AG04449 (cell line): ENCODE results near the gene SLPI.

ENCODE experiments used
- CTCF ChIA-PET: fragments of 350-600 bp; formaldehyde crosslinking; extraction: SDS; loops from one replicate; lab custom pipeline; 2021; ENCODE audit warnings: antibody characterized with exemption; lab: Yijun Ruan, JAX
- POLR2A ChIA-PET: fragments of 400-600, 350-600 bp; formaldehyde crosslinking; extraction: SDS; loops from one replicate; lab custom pipeline; 2020; ENCODE audit warnings: antibody characterized with exemption, inconsistent platforms; lab: Yijun Ruan, JAX
- DNase-seq: peaks from one replicate; pipeline ENCODE4 v3.0.0-alpha.2; 2010; ENCODE audit warnings: low read depth, low spot score
- H3K4me3 ChIP-seq: 2 replicates; pipeline ENCODE4 v1.5.1; 2011; ENCODE audit warnings: low read depth, mild to moderate bottlenecking, control low read depth, low read length
- TF ChIP-seq, protein P1 (sequence below): IDR thresholded peaks from one replicate; pipeline ENCODE4 v1.5.1; 2011; ENCODE audit warnings: mild to moderate bottlenecking, moderate library complexity, low read length, control low read depth, inconsistent platforms; ENCODE audit not compliant: insufficient read depth; ENCODE audit errors: missing control alignments

The SLPI gene, protein sequence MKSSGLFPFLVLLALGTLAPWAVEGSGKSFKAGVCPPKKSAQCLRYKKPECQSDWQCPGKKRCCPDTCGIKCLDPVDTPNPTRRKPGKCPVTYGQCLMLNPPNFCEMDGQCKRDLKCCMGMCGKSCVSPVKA

DNA sequence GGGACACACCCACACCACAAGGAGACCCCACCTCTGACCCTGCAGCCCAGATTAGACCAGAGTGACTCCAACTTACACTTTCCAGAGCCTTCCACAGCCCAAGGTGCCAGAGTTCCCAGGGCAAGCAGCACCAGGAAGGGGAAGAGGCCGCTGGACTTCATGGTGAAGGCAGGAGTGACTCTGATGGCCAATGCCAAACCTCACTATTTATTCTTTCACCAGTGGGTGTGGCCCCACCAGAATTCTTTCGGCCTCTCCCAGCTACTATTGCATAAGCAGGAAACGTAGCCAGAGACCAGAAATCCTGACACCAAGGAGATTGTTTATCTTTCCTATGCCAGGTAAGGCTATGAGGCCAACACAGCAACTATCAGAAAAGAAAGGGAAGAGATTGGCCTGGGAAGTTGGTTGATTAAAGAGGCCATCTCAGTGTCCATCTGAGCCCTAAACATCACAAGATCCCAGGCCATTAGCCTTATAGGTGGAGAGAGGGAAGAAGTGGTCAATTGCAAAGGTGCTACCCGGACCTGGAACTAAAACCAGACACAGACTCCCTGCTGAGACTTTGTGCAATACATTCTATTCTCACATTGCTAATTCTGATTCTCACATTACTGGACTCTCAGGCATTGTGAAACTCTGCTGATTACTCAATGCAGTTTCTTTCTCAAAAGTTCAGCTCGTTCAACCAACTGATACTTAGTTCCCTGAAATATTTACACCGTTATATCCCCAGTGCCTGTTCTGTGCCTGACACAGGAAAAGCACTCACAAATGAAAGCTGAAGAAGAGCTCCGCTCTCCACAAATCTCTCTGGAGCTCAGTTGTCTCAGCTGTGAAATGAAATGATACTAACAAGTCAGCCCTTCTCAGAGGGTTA, at the start of gene SLPI:
TSS of gene SLPI (minus strand) at position 182 of the 880 bp plus-strand sequence. CDS start at position 161, 21 bp downstream.
- ChIA-PET POLR2A (no interaction called here), CTCF (no interaction called here)
- H3K4me3 ChIP-seq = no peak within 1 kb of the TSS
- TF ChIP-seq, protein P1, sequence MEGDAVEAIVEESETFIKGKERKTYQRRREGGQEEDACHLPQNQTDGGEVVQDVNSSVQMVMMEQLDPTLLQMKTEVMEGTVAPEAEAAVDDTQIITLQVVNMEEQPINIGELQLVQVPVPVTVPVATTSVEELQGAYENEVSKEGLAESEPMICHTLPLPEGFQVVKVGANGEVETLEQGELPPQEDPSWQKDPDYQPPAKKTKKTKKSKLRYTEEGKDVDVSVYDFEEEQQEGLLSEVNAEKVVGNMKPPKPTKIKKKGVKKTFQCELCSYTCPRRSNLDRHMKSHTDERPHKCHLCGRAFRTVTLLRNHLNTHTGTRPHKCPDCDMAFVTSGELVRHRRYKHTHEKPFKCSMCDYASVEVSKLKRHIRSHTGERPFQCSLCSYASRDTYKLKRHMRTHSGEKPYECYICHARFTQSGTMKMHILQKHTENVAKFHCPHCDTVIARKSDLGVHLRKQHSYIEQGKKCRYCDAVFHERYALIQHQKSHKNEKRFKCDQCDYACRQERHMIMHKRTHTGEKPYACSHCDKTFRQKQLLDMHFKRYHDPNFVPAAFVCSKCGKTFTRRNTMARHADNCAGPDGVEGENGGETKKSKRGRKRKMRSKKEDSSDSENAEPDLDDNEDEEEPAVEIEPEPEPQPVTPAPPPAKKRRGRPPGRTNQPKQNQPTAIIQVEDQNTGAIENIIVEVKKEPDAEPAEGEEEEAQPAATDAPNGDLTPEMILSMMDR = no peak
- no peak for DNase-seq

DNA sequence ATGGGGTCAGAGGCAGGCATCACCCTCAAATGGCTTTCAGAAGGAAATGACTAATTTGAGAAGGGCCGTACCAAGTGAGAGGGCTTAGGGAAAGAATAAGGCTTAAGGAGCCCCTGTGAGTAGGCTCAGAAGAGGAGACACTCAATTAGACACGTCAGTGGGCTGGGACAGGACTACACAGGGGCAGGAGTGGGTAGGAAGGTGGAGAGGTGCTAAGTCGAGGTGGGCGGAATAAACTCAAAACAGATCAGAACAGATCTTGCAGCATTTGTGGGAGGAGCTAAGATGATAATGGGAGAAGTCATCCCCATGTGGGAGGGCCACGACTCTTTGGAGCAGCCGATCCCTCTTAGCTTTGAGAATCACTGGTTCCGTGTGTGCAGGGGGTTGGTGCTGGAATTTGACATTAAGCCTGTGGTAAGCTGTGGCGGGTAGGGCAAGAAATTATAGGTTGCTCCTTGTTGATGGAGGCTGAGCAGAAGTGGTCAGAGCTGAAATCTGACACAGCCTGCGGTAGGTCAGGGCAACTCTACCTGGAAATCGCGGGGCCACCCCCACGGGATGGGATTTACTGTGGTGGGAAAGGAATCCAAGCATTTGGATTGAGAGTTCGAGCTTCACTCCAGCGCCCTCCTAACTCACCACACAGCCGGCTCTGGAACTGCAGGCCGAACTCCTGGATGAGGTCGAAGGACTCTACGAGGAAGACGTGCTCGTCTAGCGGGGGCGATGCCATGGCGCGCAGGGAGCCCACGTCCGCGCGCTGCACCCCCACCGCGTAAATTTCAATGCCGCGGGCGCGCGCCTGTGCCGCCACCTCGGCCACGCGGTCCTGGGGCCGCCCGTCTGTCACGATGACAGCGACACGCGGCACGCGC, 49.5 kb upstream of the SLPI start:
- no peak for DNase-seq
- H3K4me3 ChIP-seq = no peak overlapping the region
- ChIA-PET POLR2A (no interaction called here), CTCF (interaction anchor here (0.7 to 5.9 kb wide), 8 partner anchors 9 to 467 kb away, joined by 3 to 112 read pairs (median 6); no protein-coding TSS in a partner anchor)
- TF ChIP-seq, protein P1 = no peak

DNA sequence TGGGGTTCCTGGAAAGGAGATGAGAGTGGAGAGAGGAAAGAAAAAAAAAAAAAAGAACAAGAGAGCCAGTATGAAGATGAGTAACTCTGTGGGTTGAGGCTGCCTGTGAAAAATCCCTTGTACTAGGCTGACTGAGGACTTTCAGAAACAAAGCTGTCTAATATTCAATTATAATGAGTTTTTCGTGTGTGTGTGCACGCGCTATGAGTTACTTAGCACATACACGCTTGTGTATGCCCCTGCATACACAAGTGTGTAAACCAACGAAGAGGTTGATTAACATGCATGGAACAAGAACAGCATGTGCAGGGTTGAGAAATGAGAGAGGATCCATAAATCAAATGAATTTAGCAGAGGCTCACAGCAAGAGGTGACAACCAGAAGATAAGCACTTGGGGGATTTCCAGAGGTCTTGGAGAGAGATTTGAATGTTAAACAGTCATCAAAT, 47.5 kb upstream of the SLPI start:
- CTCF ChIA-PET = interaction anchor here (0.6 to 5.9 kb wide), 7 partner anchors 9 to 554 kb away, joined by 3 to 112 read pairs (median 5); no protein-coding TSS in a partner anchor
- no peak overlapping the region for H3K4me3 ChIP-seq
- POLR2A ChIA-PET = no interaction called here
- DNase-seq = no peak
- TF ChIP-seq, protein P1 = no peak

DNA sequence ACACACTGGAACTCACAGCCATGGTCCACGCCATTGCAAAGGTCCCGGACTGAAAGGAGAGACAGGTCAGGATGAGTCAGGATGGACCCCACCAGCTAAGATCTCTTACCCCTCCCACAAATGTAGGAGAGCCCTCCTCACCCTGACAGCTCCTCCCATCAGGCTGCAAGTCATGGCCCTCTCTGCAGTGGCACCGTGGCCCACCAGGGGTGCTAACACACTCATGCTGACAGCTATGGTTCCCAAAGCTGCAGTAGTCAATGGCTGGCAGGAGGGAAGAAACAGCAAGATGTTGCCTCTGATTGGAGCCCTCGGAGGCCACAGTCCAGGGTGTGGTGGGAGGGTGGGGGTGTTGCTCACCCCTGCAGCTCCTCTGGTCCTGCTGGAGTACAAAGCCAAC, 46.6 kb upstream of the SLPI start:
- TF ChIP-seq, protein P1 = peak; percentile 58
- DNase-seq = no peak
- ChIA-PET CTCF (interaction anchor here (0.5 to 5.9 kb wide), 9 partner anchors 8 to 471 kb away, joined by 3 to 112 read pairs (median 4); no protein-coding TSS in a partner anchor), POLR2A (no interaction called here)
- H3K4me3 ChIP-seq = no peak overlapping the region

DNA sequence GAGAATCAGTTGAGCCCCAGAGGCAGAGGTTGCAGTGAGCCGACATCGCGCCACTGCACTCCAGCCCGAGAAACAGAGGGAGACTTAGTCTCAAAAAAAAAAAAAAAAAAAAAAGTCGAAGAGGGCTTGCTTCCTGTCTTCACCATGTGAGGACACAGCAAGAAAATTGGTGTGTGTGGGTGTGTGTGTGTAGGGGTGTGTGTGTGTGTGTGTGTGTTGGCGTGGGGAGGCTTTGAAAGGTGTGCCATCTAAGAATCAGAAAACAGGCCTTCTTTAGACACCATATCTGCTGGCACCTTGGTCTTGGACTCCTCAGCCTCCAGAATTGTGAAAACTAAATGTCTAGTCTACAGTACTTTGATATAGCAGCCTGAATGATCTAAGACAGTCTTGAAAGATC, 45.4 kb upstream of the SLPI start:
- no peak overlapping the region for H3K4me3 ChIP-seq
- POLR2A ChIA-PET = no interaction called here
- TF ChIP-seq, protein P1 = no peak
- CTCF ChIA-PET = interaction anchor here (1.7 to 5.9 kb wide), 3 partner anchors 7 to 13 kb away, joined by 9 to 112 read pairs (median 30); no protein-coding TSS in a partner anchor
- DNase-seq = no peak
